ENCODE data around the gene POLR1C. TPM values are rescaled to one million over a fixed set of nuclear protein-coding genes. Genes with fewer than 3 reads are reported as not detected.

POLR1C gene
- total RNA-seq, 1 donor from 2014 or later: 38.2 TPM

- H3K27me3 ChIP-seq (ENCODE audit: control insufficient read depth, insufficient read depth, low read length): no peaks in the 10 kb centered on the region
- no peak overlapping the region for H3K4me3 ChIP-seq (ENCODE audit: low read depth, low read length)
- FAIRE-seq: no peak
- DNase-seq (ENCODE audit: low read depth): no peak
- peaks cover 19% of the 10 kb centered on the region for H3K36me3 ChIP-seq (ENCODE audit: control insufficient read depth, insufficient read depth, low read length)
- TF ChIP-seq CTCF (IDR thresholded peaks at IDR 0.05; ENCODE audit: insufficient read depth, low read length, severe bottlenecking): no peak
Measured at GRCh38 chr6:43505718-43506117, 11.2 kb upstream of the POLR1C start.

- no peak for TF ChIP-seq CTCF (IDR thresholded peaks at IDR 0.05; ENCODE audit: insufficient read depth, low read length, severe bottlenecking)
- H3K27me3 ChIP-seq (ENCODE audit: control insufficient read depth, insufficient read depth, low read length): no peaks in the 10 kb centered on the region
- peaks cover 17% of the 10 kb centered on the region for H3K36me3 ChIP-seq (ENCODE audit: control insufficient read depth, insufficient read depth, low read length)
Measured at GRCh38 chr6:43506171-43506570, 10.7 kb upstream of the POLR1C start.

GRCh38 chr6:43506667-43507471 lies 10.0 kb upstream of the POLR1C start:
- peaks cover 19% of the 10 kb centered on the region for H3K36me3 ChIP-seq (ENCODE audit: control insufficient read depth, insufficient read depth, low read length)
- peak; percentile 71 for DNase-seq (ENCODE audit: low read depth)
- TF ChIP-seq CTCF (IDR thresholded peaks at IDR 0.05; ENCODE audit: insufficient read depth, low read length, severe bottlenecking): peak; percentile 94

More at GRCh38 chr6:43506171-43506570, 10.7 kb upstream of the POLR1C start:
- no peak for DNase-seq (ENCODE audit: low read depth)
- H3K4me3 ChIP-seq (ENCODE audit: low read depth, low read length): no peak overlapping the region
- FAIRE-seq: no peak

GRCh38 chr6:43508481-43509141 lies 8.3 kb upstream of the POLR1C start:
- peaks cover 23% of the 10 kb centered on the region for H3K36me3 ChIP-seq (ENCODE audit: control insufficient read depth, insufficient read depth, low read length)
- TF ChIP-seq CTCF (IDR thresholded peaks at IDR 0.05; ENCODE audit: insufficient read depth, low read length, severe bottlenecking): no peak
- H3K4me3 ChIP-seq (ENCODE audit: low read depth, low read length): no peak overlapping the region
- DNase-seq (ENCODE audit: low read depth): no peak
- FAIRE-seq: no peak
- no peaks in the 10 kb centered on the region for H3K27me3 ChIP-seq (ENCODE audit: control insufficient read depth, insufficient read depth, low read length)

More at GRCh38 chr6:43506667-43507471, 10.0 kb upstream of the POLR1C start:
- Histone ChIP-seq H3K4me3 (ENCODE audit: low read depth, low read length) (no peak overlapping the region), H3K27me3 (ENCODE audit: control insufficient read depth, insufficient read depth, low read length) (no peaks in the 10 kb centered on the region)
- peak; percentile 68 for FAIRE-seq

- H3K27me3 ChIP-seq (ENCODE audit: control insufficient read depth, insufficient read depth, low read length): no peaks in the 10 kb centered on the region
- H3K36me3 ChIP-seq (ENCODE audit: control insufficient read depth, insufficient read depth, low read length): peaks cover 26% of the 10 kb centered on the region
- peak overlapping the region; percentile 49 for H3K4me3 ChIP-seq (ENCODE audit: low read depth, low read length)
- no peak for DNase-seq (ENCODE audit: low read depth)
- no peak for TF ChIP-seq CTCF (IDR thresholded peaks at IDR 0.05; ENCODE audit: insufficient read depth, low read length, severe bottlenecking)
- FAIRE-seq: no peak
Measured at GRCh38 chr6:43509142-43509983, 7.5 kb upstream of the POLR1C start.

All from bronchial epithelial cell (primary cell).